Suprapubic skin (tissue), 4 donors: ENCODE data around the gene TASP1.

Experiments
- EP300 ChIP-seq: sonication (generic); formaldehyde crosslinking; IDR thresholded peaks from one replicate; pipeline ENCODE4 v1.6.1; 2017; ENCODE audit warnings: antibody characterized with exemption
- POLR2A ChIP-seq, 2 donors: fragments of 450-650 bp; IDR thresholded peaks; one replicate each; pipeline ENCODE4 v1.6.1; 2017; ENCODE audit warnings: antibody characterized with exemption in 2 of 2, mild to moderate bottlenecking in 2 of 2, moderate library complexity in 2 of 2
- POLR2AphosphoS5 ChIP-seq, 3 donors: sonication (generic); formaldehyde crosslinking; IDR thresholded peaks; one replicate each; pipeline ENCODE4 v1.6.1; 2017; ENCODE audit warnings: antibody characterized with exemption in 3 of 3
- TF ChIP-seq, protein P1 (sequence below), 2 donors: fragments of 200-600 bp in 1 of 2; fragments of 450-650 bp in 1 of 2; sonication (generic) in 1 of 2; IDR thresholded peaks; one replicate each; pipeline ENCODE4 v1.5.1; 2016 to 2019; ENCODE audit warnings: antibody characterized with exemption in 2 of 2, mild to moderate bottlenecking in 1 of 2, moderate library complexity in 1 of 2

DNA sequence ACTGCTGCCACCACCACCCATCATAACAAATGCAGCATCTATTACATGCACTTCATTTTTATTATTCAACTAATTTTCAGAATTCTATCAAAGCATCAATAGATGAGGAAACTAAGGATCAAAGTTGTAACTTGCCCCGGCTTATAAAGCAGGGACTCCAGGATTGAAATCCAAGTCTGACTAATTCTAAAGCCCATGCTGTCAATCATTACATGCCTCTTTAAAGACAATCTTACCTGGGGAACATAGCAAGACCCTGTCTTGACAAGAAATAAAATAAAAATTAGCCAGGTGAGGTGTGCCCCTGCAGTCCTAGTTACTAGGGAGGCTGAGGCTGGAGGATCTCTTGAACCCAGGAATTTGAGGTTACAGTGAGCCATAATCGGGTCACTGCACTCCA is 235.3 kb downstream of the TASP1 start:
- TF ChIP-seq, protein P1, sequence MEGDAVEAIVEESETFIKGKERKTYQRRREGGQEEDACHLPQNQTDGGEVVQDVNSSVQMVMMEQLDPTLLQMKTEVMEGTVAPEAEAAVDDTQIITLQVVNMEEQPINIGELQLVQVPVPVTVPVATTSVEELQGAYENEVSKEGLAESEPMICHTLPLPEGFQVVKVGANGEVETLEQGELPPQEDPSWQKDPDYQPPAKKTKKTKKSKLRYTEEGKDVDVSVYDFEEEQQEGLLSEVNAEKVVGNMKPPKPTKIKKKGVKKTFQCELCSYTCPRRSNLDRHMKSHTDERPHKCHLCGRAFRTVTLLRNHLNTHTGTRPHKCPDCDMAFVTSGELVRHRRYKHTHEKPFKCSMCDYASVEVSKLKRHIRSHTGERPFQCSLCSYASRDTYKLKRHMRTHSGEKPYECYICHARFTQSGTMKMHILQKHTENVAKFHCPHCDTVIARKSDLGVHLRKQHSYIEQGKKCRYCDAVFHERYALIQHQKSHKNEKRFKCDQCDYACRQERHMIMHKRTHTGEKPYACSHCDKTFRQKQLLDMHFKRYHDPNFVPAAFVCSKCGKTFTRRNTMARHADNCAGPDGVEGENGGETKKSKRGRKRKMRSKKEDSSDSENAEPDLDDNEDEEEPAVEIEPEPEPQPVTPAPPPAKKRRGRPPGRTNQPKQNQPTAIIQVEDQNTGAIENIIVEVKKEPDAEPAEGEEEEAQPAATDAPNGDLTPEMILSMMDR (IDR thresholded peaks at IDR 0.05), result no peak
- no peak for TF ChIP-seq POLR2A (IDR thresholded peaks at IDR 0.05)
- TF ChIP-seq POLR2AphosphoS5 (IDR thresholded peaks at IDR 0.05), result no peak
- TF ChIP-seq EP300, result no peak
